Measurements from ENCODE around the gene NKAIN4. TPM values are rescaled to one million over a fixed set of nuclear protein-coding genes. Genes with fewer than 3 reads are reported as not detected.
A peak's percentile ranks its signal among the peaks of the same experiment; 100 is the strongest.

NKAIN4 gene
- total and polyA plus RNA-seq, 4 donors: 0.05 TPM; not detected in 3

DNA sequence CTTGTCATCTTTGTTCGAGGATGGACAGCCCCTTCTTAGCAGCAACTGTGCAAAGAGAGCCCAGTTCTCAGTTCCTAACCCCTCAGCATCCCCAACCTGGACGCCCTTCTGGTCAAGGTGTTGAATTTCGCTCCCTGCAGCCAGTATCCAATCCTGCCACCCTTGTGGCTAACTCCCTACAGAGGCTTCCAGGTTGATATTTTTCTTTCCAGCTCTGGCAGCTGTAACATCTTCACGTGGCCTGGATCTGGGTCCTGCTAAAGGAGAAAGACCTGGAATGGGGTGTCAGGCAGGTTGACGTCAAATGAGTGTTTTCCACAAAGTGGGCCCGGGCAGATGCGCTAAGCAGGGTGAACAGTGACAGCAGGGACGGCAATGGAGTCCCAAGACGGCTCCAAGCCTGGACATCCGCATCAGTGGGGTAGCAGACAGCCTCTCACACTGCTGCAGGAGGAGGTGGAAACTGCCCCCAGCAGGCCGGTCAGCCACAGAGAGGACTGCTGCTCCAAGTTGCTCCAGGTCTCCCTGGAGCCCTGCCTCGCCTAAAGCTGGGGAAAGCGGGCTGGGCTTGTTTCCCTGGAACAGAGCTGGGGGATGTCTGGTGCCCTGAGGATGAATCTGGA lies 37.3 kb downstream of the NKAIN4 start:
- DNase-seq (ENCODE audit: low spot score): no peak
- Histone ChIP-seq H3K4me3 (ENCODE audit: low read depth in 1 of 3, low read length in 3 of 3) (peak overlapping the region in 2 of 3 donors; percentile 72 to 74), H3K27me3 (ENCODE audit: control insufficient read depth in 4 of 4, insufficient read depth in 4 of 4, low read length in 3 of 4) (no peaks in the 10 kb centered on the region), H3K9ac (ENCODE audit: low read depth in 1 of 2, low read length in 2 of 2) (peak overlapping the region; percentile 42 to 58), H3K4me1 (ENCODE audit: control insufficient read depth in 4 of 4, insufficient read depth in 4 of 4, low read length in 3 of 4) (peaks cover 6 to 32% (median 25%) of the 10 kb centered on the region in 4 donors), H3K27ac (ENCODE audit: low read depth in 1 of 2, low read length in 2 of 2) (peak overlapping the region; percentile 77 to 83), H3K36me3 (ENCODE audit: control insufficient read depth in 4 of 4, insufficient read depth in 3 of 4, low read depth in 1 of 4, low read length in 3 of 4) (peaks cover 3 to 17% (median 13%) of the 10 kb centered on the region in 4 donors), H3K9me3 (ENCODE audit: control insufficient read depth in 4 of 4, low read length in 3 of 4) (no peaks in the 10 kb centered on the region)
- TF ChIP-seq TAF1 (conservative IDR thresholded peaks at IDR 0.05): no peak
- WGBS: 85% methylated on average over 13 of the region's 13 CpGs

DNA sequence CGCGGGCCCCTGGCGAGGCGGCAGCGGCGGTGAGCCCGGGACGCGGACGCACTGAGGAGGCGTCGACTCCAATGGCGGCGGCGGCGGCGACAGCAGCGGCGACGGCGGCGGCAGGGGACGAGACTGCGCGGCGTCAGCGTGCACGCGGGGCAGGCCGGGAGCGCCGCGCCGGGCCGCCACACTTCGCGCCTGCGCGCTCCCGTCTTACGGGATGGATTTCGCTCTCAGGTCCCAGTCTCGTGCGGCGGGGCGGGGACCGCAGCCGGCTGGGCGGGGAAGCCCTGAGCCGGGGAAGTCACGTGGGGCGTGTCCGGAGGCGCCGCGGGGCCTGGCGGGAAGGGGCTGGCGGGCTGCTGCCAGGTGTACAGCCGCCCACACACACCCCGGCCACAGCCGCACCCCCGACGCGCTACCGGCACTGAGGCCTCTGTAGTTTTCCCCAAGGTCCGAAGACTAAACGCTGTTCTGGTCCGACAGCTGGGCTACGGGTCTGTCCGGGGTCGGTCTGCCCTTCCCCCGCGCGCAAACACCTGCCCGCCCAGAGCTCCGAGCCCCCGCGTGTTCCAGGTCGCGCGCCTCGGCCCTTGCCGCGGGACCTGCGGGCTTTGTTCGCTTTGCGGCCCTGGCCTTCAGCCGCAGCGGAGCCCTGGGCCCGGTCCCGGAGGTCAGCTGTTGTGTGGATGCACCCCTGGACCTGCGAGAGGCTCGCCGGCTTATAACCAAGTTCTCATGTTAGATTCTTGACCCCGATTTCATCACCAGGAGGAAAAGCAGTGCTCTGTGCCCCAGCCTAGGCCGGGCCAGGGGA lies 38.0 kb downstream of the NKAIN4 start, which contains the start of gene YTHDF1:
Gene YTHDF1 (minus strand): TSS at position 91 of the 808 bp plus-strand sequence. CDS start 239 bp downstream, outside the sequence.
- TF ChIP-seq HNF4G (IDR thresholded peaks at IDR 0.05) (no peak), NR2F2 (IDR thresholded peaks at IDR 0.05) (no peak), RXRA (IDR thresholded peaks at IDR 0.05) (no peak), HNF4A (conservative IDR thresholded peaks at IDR 0.05) (no peak), YY1 (IDR thresholded peaks at IDR 0.05) (no peak), EGR1 (IDR thresholded peaks at IDR 0.05; ENCODE audit: low read depth in 2 of 2) (peak; percentile 73 to 90), SP1 (IDR thresholded peaks at IDR 0.05) (peak; percentile 21), JUND (IDR thresholded peaks at IDR 0.05) (no peak), TAF1 (conservative IDR thresholded peaks at IDR 0.05) (no peak), GABPA (IDR thresholded peaks at IDR 0.05 in 1 of 2, conservative IDR thresholded peaks at IDR 0.05 in 1 of 2) (peak in 1 of 2 donors; percentile 32), RAD21 (IDR thresholded peaks at IDR 0.05) (no peak), FOXA1 (IDR thresholded peaks at IDR 0.05) (no peak), FOXA2 (IDR thresholded peaks at IDR 0.05) (no peak)
- TF ChIP-seq, protein P1, sequence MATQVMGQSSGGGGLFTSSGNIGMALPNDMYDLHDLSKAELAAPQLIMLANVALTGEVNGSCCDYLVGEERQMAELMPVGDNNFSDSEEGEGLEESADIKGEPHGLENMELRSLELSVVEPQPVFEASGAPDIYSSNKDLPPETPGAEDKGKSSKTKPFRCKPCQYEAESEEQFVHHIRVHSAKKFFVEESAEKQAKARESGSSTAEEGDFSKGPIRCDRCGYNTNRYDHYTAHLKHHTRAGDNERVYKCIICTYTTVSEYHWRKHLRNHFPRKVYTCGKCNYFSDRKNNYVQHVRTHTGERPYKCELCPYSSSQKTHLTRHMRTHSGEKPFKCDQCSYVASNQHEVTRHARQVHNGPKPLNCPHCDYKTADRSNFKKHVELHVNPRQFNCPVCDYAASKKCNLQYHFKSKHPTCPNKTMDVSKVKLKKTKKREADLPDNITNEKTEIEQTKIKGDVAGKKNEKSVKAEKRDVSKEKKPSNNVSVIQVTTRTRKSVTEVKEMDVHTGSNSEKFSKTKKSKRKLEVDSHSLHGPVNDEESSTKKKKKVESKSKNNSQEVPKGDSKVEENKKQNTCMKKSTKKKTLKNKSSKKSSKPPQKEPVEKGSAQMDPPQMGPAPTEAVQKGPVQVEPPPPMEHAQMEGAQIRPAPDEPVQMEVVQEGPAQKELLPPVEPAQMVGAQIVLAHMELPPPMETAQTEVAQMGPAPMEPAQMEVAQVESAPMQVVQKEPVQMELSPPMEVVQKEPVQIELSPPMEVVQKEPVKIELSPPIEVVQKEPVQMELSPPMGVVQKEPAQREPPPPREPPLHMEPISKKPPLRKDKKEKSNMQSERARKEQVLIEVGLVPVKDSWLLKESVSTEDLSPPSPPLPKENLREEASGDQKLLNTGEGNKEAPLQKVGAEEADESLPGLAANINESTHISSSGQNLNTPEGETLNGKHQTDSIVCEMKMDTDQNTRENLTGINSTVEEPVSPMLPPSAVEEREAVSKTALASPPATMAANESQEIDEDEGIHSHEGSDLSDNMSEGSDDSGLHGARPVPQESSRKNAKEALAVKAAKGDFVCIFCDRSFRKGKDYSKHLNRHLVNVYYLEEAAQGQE (IDR thresholded peaks at IDR 0.05): no peak
- TF ChIP-seq, protein P2, sequence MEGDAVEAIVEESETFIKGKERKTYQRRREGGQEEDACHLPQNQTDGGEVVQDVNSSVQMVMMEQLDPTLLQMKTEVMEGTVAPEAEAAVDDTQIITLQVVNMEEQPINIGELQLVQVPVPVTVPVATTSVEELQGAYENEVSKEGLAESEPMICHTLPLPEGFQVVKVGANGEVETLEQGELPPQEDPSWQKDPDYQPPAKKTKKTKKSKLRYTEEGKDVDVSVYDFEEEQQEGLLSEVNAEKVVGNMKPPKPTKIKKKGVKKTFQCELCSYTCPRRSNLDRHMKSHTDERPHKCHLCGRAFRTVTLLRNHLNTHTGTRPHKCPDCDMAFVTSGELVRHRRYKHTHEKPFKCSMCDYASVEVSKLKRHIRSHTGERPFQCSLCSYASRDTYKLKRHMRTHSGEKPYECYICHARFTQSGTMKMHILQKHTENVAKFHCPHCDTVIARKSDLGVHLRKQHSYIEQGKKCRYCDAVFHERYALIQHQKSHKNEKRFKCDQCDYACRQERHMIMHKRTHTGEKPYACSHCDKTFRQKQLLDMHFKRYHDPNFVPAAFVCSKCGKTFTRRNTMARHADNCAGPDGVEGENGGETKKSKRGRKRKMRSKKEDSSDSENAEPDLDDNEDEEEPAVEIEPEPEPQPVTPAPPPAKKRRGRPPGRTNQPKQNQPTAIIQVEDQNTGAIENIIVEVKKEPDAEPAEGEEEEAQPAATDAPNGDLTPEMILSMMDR (IDR thresholded peaks at IDR 0.05; ENCODE audit: low read depth, low read length, missing input control): no peak
- TF ChIP-seq, protein P3, sequence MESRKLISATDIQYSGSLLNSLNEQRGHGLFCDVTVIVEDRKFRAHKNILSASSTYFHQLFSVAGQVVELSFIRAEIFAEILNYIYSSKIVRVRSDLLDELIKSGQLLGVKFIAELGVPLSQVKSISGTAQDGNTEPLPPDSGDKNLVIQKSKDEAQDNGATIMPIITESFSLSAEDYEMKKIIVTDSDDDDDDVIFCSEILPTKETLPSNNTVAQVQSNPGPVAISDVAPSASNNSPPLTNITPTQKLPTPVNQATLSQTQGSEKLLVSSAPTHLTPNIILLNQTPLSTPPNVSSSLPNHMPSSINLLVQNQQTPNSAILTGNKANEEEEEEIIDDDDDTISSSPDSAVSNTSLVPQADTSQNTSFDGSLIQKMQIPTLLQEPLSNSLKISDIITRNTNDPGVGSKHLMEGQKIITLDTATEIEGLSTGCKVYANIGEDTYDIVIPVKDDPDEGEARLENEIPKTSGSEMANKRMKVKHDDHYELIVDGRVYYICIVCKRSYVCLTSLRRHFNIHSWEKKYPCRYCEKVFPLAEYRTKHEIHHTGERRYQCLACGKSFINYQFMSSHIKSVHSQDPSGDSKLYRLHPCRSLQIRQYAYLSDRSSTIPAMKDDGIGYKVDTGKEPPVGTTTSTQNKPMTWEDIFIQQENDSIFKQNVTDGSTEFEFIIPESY (IDR thresholded peaks at IDR 0.05): no peak
- TF ChIP-seq, protein P4, sequence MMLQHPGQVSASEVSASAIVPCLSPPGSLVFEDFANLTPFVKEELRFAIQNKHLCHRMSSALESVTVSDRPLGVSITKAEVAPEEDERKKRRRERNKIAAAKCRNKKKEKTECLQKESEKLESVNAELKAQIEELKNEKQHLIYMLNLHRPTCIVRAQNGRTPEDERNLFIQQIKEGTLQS (IDR thresholded peaks at IDR 0.05): no peak
- TF ChIP-seq, protein P5, sequence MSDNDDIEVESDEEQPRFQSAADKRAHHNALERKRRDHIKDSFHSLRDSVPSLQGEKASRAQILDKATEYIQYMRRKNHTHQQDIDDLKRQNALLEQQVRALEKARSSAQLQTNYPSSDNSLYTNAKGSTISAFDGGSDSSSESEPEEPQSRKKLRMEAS (IDR thresholded peaks at IDR 0.05): no peak
- Histone ChIP-seq H3K9ac (ENCODE audit: low read depth in 1 of 2, low read length in 2 of 2) (peak within 1 kb of the TSS; percentile 74 to 88), H3K9me3 (ENCODE audit: control insufficient read depth in 4 of 4, low read length in 3 of 4) (no peaks in the 10 kb centered on the region), H3K4me3 (ENCODE audit: low read depth in 1 of 3, low read length in 3 of 3) (peak within 1 kb of the TSS; percentile 73 to 95 (median 93)), H3K4me1 (ENCODE audit: control insufficient read depth in 4 of 4, insufficient read depth in 4 of 4, low read length in 3 of 4) (peaks cover 6 to 32% (median 25%) of the 10 kb centered on the region in 4 donors), H3K27me3 (ENCODE audit: control insufficient read depth in 4 of 4, insufficient read depth in 4 of 4, low read length in 3 of 4) (no peaks in the 10 kb centered on the region), H3K27ac (ENCODE audit: low read depth in 1 of 2, low read length in 2 of 2) (peak within 1 kb of the TSS; percentile 77 to 83), H3K36me3 (ENCODE audit: control insufficient read depth in 4 of 4, insufficient read depth in 3 of 4, low read depth in 1 of 4, low read length in 3 of 4) (peaks cover 3 to 24% (median 16%) of the 10 kb centered on the region in 4 donors)
- peak; percentile 93 for DNase-seq (ENCODE audit: low spot score)
- under 1% methylated on average over 96 of the region's 96 CpGs for WGBS
